Measurements from ENCODE around the gene CACNA1B. TPM values are rescaled to one million over a fixed set of nuclear protein-coding genes. Genes with fewer than 3 reads are reported as not detected.
"Not testable (repeated sequence)": the region's sequence is repeated elsewhere in the genome, so short reads cannot be mapped to it uniquely, and the experiment has no call there.

Gene CACNA1B
- polyA plus RNA-seq, 1 experiment, result 0.01 TPM

DNA sequence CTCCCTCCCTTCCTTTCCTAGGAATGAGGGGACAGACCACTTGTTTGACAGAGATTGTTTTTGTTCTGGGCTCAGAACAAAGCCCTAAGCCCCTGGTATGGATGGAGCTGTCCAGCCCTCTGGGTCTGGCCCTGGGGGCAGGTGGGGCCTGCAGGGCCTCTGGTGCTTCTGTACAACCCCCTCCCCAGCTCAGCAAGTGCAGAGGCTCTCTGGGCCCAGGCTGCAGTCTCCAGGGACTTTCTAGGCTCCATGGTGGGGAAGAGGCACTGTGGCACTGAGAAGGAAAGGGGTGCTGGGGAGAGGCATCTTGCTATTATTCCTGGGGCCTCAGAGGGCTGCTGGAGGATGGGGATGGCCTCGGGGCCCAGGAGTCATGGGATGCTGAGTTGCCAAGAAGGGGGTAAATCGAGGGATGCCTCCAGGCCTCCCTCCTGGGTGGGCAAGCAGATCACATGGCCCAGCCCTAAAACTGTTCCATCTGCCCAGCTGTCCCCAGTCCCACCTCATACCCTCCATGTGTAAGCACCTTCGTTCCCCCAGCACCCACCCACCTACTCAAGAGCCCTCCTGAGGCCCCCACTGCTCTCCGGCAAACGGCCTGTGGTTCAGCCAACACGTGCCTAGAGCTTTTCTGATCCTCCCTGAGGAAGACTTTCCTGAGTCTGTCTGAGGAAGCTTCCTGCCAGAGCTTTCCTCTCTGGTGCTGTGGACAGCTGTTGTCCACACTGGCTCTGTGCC is 225.7 kb downstream of the CACNA1B start:
- CTCF ChIA-PET, result no interaction called here
- no peaks in the 10 kb centered on the region for H3K27me3 ChIP-seq (ENCODE audit: control insufficient read depth, insufficient read depth, low read length)
- TF ChIP-seq, protein P1, sequence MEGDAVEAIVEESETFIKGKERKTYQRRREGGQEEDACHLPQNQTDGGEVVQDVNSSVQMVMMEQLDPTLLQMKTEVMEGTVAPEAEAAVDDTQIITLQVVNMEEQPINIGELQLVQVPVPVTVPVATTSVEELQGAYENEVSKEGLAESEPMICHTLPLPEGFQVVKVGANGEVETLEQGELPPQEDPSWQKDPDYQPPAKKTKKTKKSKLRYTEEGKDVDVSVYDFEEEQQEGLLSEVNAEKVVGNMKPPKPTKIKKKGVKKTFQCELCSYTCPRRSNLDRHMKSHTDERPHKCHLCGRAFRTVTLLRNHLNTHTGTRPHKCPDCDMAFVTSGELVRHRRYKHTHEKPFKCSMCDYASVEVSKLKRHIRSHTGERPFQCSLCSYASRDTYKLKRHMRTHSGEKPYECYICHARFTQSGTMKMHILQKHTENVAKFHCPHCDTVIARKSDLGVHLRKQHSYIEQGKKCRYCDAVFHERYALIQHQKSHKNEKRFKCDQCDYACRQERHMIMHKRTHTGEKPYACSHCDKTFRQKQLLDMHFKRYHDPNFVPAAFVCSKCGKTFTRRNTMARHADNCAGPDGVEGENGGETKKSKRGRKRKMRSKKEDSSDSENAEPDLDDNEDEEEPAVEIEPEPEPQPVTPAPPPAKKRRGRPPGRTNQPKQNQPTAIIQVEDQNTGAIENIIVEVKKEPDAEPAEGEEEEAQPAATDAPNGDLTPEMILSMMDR (IDR thresholded peaks at IDR 0.05; ENCODE audit: insufficient read depth, low read depth, low read length), result no peak
- no peak for DNase-seq (ENCODE audit: low read depth)
- no peak overlapping the region for H3K4me3 ChIP-seq (ENCODE audit: low read depth, low read length)
- no peaks in the 10 kb centered on the region for H3K36me3 ChIP-seq (ENCODE audit: control insufficient read depth, insufficient read depth, low read length)
- POLR2A ChIA-PET, result no interaction called here

DNA sequence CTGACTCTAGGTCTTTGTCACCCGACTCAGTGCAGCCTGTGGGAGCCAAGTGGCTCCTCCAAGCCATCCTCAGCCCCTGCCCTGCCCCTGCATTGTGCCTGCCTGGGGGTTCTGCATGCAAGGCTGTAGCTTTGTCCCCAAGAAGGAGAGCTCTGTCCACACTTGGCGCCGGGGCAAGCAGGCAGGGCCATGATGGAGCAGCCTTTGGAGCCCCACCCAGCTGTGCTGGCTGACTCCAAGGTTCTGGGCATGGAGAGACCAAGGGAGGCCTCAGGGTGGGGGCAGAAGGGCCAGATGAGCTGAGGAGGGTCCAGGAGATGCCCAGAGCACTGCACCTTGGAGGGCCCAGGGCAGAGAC is 226.2 kb downstream of the CACNA1B start:
- Histone ChIP-seq H3K27me3 (ENCODE audit: control insufficient read depth, insufficient read depth, low read length) (no peaks in the 10 kb centered on the region), H3K36me3 (ENCODE audit: control insufficient read depth, insufficient read depth, low read length) (no peaks in the 10 kb centered on the region), H3K4me3 (ENCODE audit: low read depth, low read length) (no peak overlapping the region)
- POLR2A ChIA-PET, result no interaction called here
- no peak for DNase-seq (ENCODE audit: low read depth)
- CTCF ChIA-PET, result no interaction called here
- TF ChIP-seq, protein P1 (IDR thresholded peaks at IDR 0.05; ENCODE audit: insufficient read depth, low read depth, low read length), result no peak

DNA sequence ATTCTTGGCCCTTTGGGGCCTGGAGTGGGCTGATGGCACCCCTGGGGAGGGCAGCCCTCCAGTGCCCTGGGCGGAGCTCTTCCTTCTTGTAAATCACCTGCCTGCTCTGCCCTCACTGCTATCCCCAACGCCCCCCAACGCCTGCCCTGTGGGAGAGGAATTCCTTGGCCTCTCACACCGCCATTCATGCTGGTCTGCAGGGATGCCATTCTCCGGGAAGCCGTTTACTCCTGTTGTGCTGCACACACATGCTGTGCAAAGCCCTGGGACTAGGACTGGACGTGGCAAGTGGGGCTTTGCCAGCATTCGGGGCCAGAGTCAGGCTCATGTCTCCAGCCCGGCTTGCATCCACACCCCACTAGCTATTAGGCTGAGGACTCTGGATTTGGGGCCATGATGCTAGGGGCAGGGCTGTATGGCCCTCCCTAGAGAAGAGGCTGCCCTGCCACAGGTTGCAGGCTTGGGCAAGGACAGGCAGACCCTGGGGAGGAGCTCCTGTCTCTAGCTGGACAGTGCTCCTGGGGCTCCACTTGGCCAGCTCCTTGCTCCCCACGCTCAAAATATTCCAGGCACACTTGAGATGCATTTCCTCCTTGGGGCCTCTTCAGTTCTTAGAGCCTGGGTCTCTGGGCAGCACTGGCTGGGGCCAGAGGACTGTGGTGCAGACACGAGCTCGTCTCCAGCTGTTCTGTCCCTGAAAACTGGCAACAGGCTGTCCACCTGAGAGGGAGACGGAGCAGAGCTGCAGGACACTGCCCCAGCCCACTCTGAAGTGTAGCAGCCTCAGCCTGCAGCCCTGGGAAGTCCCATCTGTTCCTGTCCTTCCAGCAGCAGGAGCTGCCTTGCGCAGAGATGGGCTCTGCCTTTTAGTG is 226.9 kb downstream of the CACNA1B start:
- Histone ChIP-seq H3K4me3 (ENCODE audit: low read depth, low read length) (no peak overlapping the region), H3K27me3 (ENCODE audit: control insufficient read depth, insufficient read depth, low read length) (no peaks in the 10 kb centered on the region), H3K36me3 (ENCODE audit: control insufficient read depth, insufficient read depth, low read length) (no peaks in the 10 kb centered on the region)
- TF ChIP-seq, protein P1 (IDR thresholded peaks at IDR 0.05; ENCODE audit: insufficient read depth, low read depth, low read length), result no peak
- CTCF ChIA-PET, result no interaction called here
- no peak for DNase-seq (ENCODE audit: low read depth)
- POLR2A ChIA-PET, result no interaction called here

DNA sequence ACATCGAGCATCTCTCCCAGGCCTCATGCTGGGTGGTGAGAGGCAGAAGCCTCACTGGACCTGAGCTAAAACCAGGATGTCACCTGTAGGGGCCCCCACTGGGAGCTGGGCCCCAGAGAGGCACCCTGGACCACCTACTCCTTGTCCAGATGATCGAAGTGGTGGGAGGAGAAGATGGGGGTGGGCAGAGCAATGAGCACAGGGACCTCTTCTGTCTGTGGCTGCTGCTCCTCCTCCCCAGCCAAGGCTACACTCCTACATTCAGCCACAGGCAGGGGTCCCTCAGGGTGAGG is 227.5 kb downstream of the CACNA1B start:
- TF ChIP-seq, protein P1 (IDR thresholded peaks at IDR 0.05; ENCODE audit: insufficient read depth, low read depth, low read length), result no peak
- CTCF ChIA-PET, result no interaction called here
- Histone ChIP-seq H3K4me3 (ENCODE audit: low read depth, low read length) (no peak overlapping the region), H3K36me3 (ENCODE audit: control insufficient read depth, insufficient read depth, low read length) (no peaks in the 10 kb centered on the region), H3K27me3 (ENCODE audit: control insufficient read depth, insufficient read depth, low read length) (no peaks in the 10 kb centered on the region)
- DNase-seq (ENCODE audit: low read depth), result no peak
- POLR2A ChIA-PET, result no interaction called here

DNA sequence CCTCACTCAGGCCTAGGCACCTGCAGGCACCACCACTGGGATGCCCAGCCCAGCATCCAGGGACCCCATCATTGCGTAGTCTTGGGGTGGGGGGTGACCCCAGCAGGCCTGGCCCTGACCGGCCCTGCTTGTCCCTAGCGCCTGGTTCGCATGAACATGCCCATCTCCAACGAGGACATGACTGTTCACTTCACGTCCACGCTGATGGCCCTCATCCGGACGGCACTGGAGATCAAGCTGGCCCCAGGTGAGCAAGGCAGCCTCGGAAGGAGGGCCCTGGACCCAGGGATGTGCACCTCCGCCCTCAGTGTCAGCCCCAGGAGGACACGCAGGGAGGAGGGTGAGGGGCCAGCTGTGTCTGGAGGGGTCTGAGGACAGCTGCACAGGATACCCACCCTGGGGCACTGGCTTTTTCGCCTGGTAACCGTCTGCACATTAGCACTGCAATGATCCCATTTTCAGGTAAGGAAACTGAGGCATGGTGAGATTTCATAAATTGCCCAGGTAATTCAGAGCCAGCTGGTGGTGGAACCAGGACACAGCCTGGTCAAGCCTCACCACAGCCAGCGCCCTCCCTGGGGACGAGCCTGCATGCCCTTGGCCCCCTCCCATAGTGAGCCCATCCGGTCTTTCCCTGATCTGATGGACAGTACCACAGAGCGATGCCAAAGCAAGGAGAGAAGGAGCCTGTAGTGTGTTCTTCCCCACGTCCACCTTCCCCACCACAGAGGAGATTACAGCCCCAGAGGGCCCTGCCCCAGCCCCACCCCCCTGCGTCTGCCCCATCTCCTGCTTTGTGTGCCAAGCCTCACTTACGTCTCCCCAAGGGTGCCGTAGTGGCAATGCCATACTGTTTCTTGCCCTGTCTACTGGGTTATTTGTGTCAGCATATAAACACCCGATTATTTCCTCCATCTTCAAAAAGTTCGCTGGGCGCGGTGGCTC is 228.3 kb downstream of the CACNA1B start:
- no peak for DNase-seq (ENCODE audit: low read depth)
- ChIA-PET CTCF (no interaction called here), POLR2A (no interaction called here)
- Histone ChIP-seq H3K36me3 (ENCODE audit: control insufficient read depth, insufficient read depth, low read length) (no peaks in the 10 kb centered on the region), H3K27me3 (ENCODE audit: control insufficient read depth, insufficient read depth, low read length) (no peaks in the 10 kb centered on the region), H3K4me3 (ENCODE audit: low read depth, low read length) (no peak overlapping the region)
- TF ChIP-seq, protein P1 (IDR thresholded peaks at IDR 0.05; ENCODE audit: insufficient read depth, low read depth, low read length), result no peak

DNA sequence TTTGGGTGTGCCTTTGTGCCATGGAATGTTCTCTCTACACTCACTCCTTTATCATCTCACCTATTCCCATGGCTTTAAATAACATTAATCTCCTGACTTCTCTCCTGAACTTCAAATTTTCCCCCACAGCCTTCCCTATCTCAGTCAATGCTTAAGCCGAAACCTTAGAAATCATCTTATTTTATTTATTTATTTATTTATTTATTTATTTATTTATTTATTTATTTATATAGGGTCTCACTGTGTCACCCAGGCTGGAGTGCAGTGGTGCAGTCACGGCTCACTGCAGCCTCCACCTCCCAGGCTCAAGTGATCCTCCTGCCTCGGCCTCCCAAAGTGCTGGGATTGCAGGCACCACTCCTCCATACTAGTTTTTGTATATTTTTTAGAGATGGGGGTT is 229.5 kb downstream of the CACNA1B start:
- POLR2A ChIA-PET; CTCF ChIA-PET; DNase-seq (ENCODE audit: low read depth); H3K4me3 ChIP-seq (ENCODE audit: low read depth, low read length); H3K27me3 ChIP-seq (ENCODE audit: control insufficient read depth, insufficient read depth, low read length); H3K36me3 ChIP-seq (ENCODE audit: control insufficient read depth, insufficient read depth, low read length): not testable (repeated sequence)
